GM18517 (cell line): ENCODE results near the gene GSPT1.

Source experiments
- ATAC-seq: cut with Tn5 transposase; IDR thresholded peaks from one replicate; pipeline ENCODE4 v1.9.1; 2021; ENCODE audit warnings: mild to moderate bottlenecking, moderate library complexity; ENCODE audit not compliant: unreplicated experiment

Gene GSPT1

DNA sequence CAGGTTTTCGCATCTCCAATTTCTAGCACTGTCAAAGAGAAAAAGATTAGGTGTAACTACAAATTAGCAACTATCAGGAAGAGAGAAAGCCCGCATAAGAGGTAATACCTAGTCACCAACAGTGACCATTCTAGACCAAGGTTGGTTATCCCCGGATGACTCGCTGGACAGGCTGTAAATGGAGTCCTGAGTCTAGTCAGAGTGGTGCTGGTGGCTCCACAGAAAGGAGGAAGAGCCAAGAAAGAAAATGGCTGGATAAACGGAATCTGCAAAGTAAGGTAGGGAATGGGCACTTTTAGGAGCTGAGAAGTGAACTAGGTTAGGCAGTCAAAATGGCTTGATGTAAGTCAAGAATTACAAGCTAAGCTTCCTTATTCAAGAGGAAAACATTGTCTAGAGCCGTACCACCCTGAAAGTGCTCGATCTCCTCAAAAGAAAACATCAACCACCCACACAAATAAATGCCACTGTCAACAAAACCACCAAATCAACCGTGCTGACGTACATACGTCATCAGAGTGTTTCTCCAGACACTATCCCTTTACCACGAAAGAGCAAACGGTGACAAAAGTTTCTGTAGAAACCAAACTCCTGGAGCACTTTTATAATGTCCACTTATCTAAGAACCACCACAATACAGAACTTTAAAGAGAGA, 2.2 kb downstream of the GSPT1 start:
- no peak for ATAC-seq

- no peak for ATAC-seq
These were observed 5.9 kb downstream of the GSPT1 start for GRCh38 chr16:11909653-11910545.

DNA sequence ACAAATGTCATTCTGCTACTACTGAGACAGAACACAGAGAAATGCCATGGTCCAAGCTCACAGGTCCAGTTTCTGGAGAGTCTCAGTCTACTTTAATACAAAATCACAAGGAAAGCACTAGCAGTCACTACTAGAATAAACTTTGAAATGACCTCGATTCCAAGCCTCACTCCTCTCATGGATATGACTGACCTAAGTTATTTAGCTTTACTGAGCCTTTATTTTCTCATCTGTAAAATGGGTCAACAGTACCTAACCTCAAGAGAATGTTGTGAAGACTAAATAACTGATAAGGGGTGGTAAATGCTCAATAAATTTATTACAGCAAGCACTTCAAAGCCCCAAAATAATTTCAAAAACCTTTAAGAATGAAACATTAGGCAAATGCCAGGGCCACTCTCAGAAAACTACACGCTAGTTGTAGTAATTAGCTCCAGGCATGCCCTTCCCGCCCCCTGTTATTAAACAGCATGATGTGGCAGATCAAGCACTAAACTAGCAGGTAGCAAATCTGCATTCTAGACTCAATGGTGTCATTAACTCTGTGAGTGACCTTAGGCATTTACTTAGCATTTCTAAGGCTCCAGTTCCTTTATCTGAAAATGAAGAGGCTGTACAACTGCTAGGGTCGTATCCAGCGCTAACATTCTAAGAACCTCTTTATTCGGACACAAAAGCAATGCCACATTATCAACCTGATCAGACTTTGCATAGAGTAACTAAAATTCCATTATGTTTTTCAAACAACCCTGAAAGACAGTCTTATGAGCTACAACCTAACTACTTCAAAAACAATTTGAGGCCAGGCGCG, 8.4 kb downstream of the GSPT1 start:
- no peak for ATAC-seq

- ATAC-seq, result no peak
These were observed 11.8 kb downstream of the GSPT1 start for GRCh38 chr16:11903906-11904305.

- ATAC-seq, result no peak
These were observed 14.7 kb downstream of the GSPT1 start for GRCh38 chr16:11901091-11901490.

- ATAC-seq, result no peak
These were observed 19.1 kb downstream of the GSPT1 start for GRCh38 chr16:11896486-11897176.

- no peak for ATAC-seq
These were observed 22.2 kb downstream of the GSPT1 start for GRCh38 chr16:11893571-11893970.

DNA sequence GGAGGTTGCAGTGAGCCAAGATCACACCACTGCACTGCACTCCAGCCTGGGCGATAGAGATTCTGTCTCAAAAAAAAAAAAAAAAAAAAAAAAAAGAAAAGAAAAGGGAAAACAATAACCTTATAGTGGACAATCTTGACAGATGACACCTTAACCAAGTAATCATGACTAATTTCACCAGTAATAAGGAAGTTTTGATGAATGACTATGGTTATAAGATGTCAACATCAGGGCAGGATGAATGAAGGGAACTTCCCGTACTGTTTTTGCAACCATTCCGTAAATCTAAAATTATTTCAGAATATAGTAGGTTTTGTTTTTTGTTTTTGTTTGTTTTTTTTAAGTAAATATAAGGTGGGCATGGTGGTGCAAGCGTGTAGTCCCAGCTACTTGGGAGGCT, 23.0 kb downstream of the GSPT1 start:
- no peak for ATAC-seq

DNA sequence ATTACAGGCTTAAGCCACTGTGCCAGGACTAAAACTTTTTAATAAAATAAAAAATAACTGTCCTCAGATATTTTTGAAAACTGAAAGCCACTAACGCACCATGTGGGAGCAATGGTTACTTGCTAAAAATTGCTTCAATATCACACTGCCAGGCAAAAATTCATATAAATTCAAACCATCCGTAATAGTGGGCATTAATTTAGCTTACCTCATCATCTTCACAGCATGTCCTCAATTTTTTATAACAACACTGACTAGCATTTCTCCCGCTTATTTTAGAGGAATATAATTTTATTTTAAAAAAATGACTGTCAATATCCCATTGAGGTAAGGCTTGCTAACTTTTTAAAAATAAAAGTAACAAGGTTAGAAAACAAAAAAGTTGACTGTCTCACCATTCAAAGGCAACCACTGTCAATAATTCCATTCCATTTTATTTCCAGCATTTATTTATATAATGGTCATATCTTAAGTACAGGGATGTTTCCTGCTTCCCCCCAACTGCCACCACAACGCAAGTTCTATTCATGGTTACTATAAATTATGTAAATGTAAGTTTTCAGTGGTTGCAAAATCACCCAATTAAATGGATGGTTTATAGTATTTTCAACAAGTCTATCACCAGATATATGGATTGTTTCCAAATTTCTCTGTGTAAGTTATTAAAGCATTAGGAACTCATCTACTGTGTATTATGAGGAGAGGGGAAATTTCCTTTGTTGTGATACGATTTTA, 25.4 kb downstream of the GSPT1 start:
- ATAC-seq, result no peak

GRCh38 chr16:11886881-11887280, 28.9 kb downstream of the GSPT1 start:
- no peak for ATAC-seq

DNA sequence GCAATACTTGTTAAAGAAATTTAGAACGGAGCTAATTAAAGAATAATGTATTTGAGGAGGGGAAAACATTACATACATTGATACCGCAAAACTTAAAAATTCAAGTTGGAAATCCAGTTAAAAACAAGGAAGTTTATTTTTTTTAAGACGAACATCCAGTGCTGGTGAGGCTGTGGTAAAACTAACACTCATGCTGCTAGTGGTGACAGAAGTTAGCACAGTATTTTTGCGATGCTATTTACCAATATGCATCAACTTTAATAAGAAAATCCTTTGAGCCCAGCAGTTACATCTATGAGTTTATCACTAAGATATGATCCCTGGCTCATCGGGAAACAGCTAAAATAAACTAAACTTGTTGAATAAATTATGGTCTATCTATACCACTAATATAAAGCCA, 31.7 kb downstream of the GSPT1 start:
- ATAC-seq, result no peak

DNA sequence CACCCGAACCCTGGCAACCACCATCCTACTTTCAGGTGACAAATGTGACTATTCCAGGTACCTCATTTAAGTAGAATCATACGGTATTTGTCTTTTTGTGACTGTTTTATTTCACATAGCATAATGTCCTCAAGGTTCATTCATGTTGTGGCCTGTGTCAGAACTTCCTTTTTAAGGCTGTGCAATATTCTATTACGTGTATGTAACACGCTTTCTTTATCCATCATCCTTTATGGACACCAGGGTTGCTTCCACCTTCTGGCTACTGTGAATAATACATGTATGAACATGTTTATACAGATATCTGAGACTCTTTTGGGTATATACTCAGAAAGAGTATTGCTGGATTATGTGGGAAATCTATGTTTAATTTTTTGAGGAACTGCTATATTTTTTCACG, 35.7 kb downstream of the GSPT1 start:
- ATAC-seq, result no peak

GRCh38 chr16:11877374-11877773, 38.4 kb downstream of the GSPT1 start:
- no peak for ATAC-seq

DNA sequence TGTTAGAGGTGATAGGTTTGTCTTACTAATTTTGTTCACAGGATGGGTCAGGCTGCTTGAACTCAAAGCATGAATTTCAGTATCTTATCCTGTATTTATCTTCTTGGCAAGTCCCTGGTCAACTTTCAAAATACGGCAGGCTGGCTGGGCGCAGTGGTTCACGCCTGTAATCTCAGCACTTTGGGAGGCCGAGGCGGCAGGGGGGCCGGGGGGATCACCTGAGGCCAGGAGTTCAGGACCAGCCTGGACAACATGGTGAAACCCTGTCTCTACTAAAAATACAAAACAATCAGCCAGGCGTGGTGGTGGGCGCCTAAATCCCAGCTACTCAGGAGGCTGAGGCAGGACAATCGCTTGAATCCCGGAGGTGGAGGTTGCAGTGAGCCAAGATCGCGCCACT, 39.5 kb downstream of the GSPT1 start:
- ATAC-seq, result no peak

DNA sequence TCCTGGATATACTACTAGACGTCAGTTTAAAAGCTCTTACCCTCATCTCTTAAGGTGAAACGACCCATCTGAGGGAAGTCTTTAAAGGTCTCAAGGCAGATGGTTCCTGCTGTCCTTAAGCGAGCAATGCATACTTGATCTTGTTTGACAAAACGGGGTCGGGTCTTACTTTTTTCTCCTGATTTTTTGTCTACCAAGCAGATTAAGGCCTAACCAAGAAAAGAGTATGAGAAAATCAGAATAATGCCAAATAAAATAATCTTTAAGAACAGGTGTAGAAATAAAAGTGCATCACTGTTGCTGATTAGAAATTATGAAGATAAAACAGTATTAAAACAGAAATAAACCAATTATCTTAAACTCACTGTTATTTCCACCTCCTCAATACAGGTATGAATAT, 40.0 kb downstream of the GSPT1 start:
- ATAC-seq, result no peak

GRCh38 chr16:11871193-11871592, 44.6 kb downstream of the GSPT1 start:
- no peak for ATAC-seq

- ATAC-seq, result no peak
These were observed 45.4 kb downstream of the GSPT1 start for GRCh38 chr16:11870399-11870798.

- no peak for ATAC-seq
These were observed 46.2 kb downstream of the GSPT1 start for GRCh38 chr16:11869353-11870228.

DNA sequence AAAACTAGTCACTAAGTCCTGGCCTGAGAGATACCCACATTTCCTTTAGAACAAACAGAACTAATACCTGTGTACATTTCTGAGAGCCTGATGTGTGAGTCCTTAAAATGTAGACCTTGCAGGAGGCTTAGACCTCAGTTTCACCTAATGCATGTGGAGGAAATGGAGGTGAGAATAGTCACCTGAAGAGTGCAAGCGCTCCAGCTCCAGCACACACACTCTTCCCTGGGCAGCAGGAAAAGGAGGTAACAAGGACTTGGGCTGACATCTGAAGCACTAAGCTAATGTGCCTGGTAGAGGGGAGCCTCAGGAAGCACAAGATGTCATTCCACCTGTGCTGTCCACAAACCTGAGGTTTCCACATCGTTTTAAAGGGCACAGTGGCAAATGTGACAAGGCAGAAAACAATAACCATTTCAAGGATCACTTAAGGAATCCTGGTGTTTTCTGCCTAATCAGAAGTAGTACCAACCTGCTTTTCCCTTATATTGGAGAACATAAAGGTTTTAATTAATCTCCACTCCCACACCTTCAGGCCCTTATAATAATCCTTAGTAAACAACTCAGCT, 47.3 kb downstream of the GSPT1 start:
- no peak for ATAC-seq
